Natural killer cell (primary cell): ENCODE data around the gene FBXO42. TPM values are rescaled to one million over a fixed set of nuclear protein-coding genes. Genes with fewer than 3 reads are reported as not detected.
"Not testable (repeated sequence)": the region's sequence is repeated elsewhere in the genome, so short reads cannot be mapped to it uniquely, and the experiment has no call there.

ENCODE experiments used
- ATAC-seq, 3 donors: fragments of 150-1000 bp in 2 of 3; fragments of 200-7000 bp in 1 of 3; cut with Tn5 transposase; 1 replicate in 1 of 3; 2 replicates in 2 of 3; pipeline ENCODE4 v1.10.0; 2021; ENCODE audit warnings: mild to moderate bottlenecking in 2 of 3, moderate library complexity in 2 of 3
- DNase-seq, 2 donors: peaks; one replicate each; pipeline versions ENCODE4 v3.0.0 to v3.0.0-alpha.2; 2013 to 2021; ENCODE audit warnings: mixed read lengths in 1 of 2
- H3K27ac ChIP-seq: one replicate; pipeline ENCODE4 v1.5.1; 2013; ENCODE audit warnings: mild to moderate bottlenecking, low read length
- H3K27me3 ChIP-seq: one replicate; pipeline ENCODE4 v1.6.1; 2013; ENCODE audit warnings: low read length; ENCODE audit not compliant: control insufficient read depth, insufficient read depth
- H3K36me3 ChIP-seq: one replicate; pipeline ENCODE4 v1.6.1; 2013; ENCODE audit warnings: low read length; ENCODE audit not compliant: control insufficient read depth, insufficient read depth
- H3K4me1 ChIP-seq: one replicate; pipeline ENCODE4 v1.6.1; 2013; ENCODE audit warnings: low read length; ENCODE audit not compliant: control insufficient read depth, insufficient read depth
- H3K4me3 ChIP-seq: one replicate; pipeline ENCODE4 v1.5.1; 2013; ENCODE audit warnings: low read length
- H3K9me3 ChIP-seq: one replicate; pipeline ENCODE4 v1.6.1; 2013; ENCODE audit warnings: low read length; ENCODE audit not compliant: control insufficient read depth, insufficient read depth
- H3K27ac Mint-ChIP-seq, 2 donors: one replicate each; pipeline ENCODE4 v1.8.0; 2022; ENCODE audit warnings: mild to moderate bottlenecking in 2 of 2, mixed read lengths in 2 of 2, moderate library complexity in 1 of 2
- H3K27me3 Mint-ChIP-seq, 2 donors: one replicate each; pipeline ENCODE4 v1.8.0; 2022; ENCODE audit warnings: low read depth in 2 of 2, mixed read lengths in 2 of 2
- H3K36me3 Mint-ChIP-seq: one replicate; pipeline ENCODE4 v1.8.0; 2022; ENCODE audit warnings: mixed read lengths
- H3K4me1 Mint-ChIP-seq, 2 donors: one replicate each; pipeline ENCODE4 v1.8.0; 2022; ENCODE audit warnings: mixed read lengths in 2 of 2
- H3K4me3 Mint-ChIP-seq: one replicate; pipeline ENCODE4 v1.8.0; 2022; ENCODE audit warnings: mild to moderate bottlenecking, moderate library complexity, mixed read lengths
- H3K9me3 Mint-ChIP-seq, 2 donors: one replicate each; pipeline ENCODE4 v1.8.0; 2022; ENCODE audit warnings: mixed read lengths in 2 of 2
- CTCF ChIP-seq: fragments of 200-600 bp; IDR thresholded peaks from one replicate; pipeline ENCODE4 v1.8.0; 2022; ENCODE audit warnings: antibody characterized with exemption
- WGBS: methylation state at CpG from one replicate; pipeline ENCODE4 v1.1.7; 2013; ENCODE audit warnings: missing lambda C conversion rate; ENCODE audit not compliant: insufficient coverage; 5-methylcytosine and 5-hydroxymethylcytosine counted together
- intact Hi-C: fragments of 100-400 bp; cut with micrococcal nuclease; formaldehyde crosslinking; loops from one replicate; pipeline ENCODE4 v1.14.2; 2022
- total RNA-seq, 4 donors: library from RNA; stranded (reverse); fragments of 120-200 nt in 1 of 4; gene quantifications; one replicate each; pipeline versions ENCODE4 v1.2.3 to v1.2.4, GENCODE V29; 2013 to 2022

Gene FBXO42
- total RNA-seq, 3 donors from 2014 or later (not counting 1 experiment from before 2014, with no cell fraction given) = 19.5 to 24.5 (median 24.1) TPM

GRCh38 chr1:16367258-16367967, 15.1 kb upstream of the FBXO42 start:
- intact Hi-C loops = loop anchor here (1.0 to 10.0 kb wide), 5 partner anchors 15 to 533 kb away; partner anchors contain the start of genes FBXO42, NECAP2 and RNU1-2
- no peaks in the 10 kb centered on the region for H3K9me3 Mint-ChIP-seq
- peak; percentile 85 to 92 for DNase-seq
- ATAC-seq = peak; percentile 66 to 84 (median 70)
- Histone ChIP-seq H3K4me3 (peak overlapping the region; percentile 90), H3K9me3 (no peaks in the 10 kb centered on the region), H3K27ac (peak overlapping the region; percentile 98), H3K36me3 (no peaks in the 10 kb centered on the region), H3K4me1 (peaks cover 16% of the 10 kb centered on the region), H3K27me3 (no peaks in the 10 kb centered on the region)
- peaks cover 28 to 29% of the 10 kb centered on the region in 2 donors for H3K4me1 Mint-ChIP-seq
- peak overlapping the region; percentile 96 for H3K4me3 Mint-ChIP-seq
- H3K27ac Mint-ChIP-seq = peak overlapping the region; percentile 98 to 99
- no peaks in the 10 kb centered on the region for H3K27me3 Mint-ChIP-seq
- no peaks in the 10 kb centered on the region for H3K36me3 Mint-ChIP-seq
- WGBS = 0% methylated on average over 47 of the region's 47 CpGs
- TF ChIP-seq CTCF = no peak

GRCh38 chr1:16366722-16367257, 14.5 kb upstream of the FBXO42 start, which contains the start of gene SZRD1:
SZRD1 (plus strand) TSS chr1:16367242; CDS start chr1:16367258, 16 bp downstream.
- H3K4me1 ChIP-seq = peaks cover 10% of the 10 kb centered on the region
- Mint-ChIP-seq H3K4me1 (peaks cover 21 to 23% of the 10 kb centered on the region in 2 donors), H3K36me3 (no peaks in the 10 kb centered on the region), H3K9me3 (no peaks in the 10 kb centered on the region), H3K4me3 (peak within 1 kb of the TSS; percentile 96), H3K27me3 (no peaks in the 10 kb centered on the region), H3K27ac (peak within 1 kb of the TSS; percentile 98 to 99)
- ATAC-seq (peak; percentile 83 to 95 (median 85)), DNase-seq (peak; percentile 89 to 99)
- no peaks in the 10 kb centered on the region for H3K27me3 ChIP-seq
- H3K27ac ChIP-seq = peak within 1 kb of the TSS; percentile 98
- WGBS = under 1% methylated on average over 23 of the region's 24 CpGs
- no peak for TF ChIP-seq CTCF
- H3K4me3 ChIP-seq = peak within 1 kb of the TSS; percentile 90
- no peaks in the 10 kb centered on the region for H3K36me3 ChIP-seq
- intact Hi-C loops = loop anchor here (1.0 to 10.0 kb wide), 5 partner anchors 14 to 532 kb away; partner anchors contain the start of genes FBXO42, NECAP2 and RNU1-2
- H3K9me3 ChIP-seq = no peaks in the 10 kb centered on the region

- H3K27ac ChIP-seq, H3K4me3 Mint-ChIP-seq, H3K9me3 ChIP-seq, H3K9me3 Mint-ChIP-seq, H3K27me3 ChIP-seq, H3K36me3 Mint-ChIP-seq, ATAC-seq, H3K27me3 Mint-ChIP-seq, H3K27ac Mint-ChIP-seq, H3K36me3 ChIP-seq, H3K4me1 ChIP-seq, DNase-seq, H3K4me3 ChIP-seq: not testable (repeated sequence)
- peaks cover 18% of the 10 kb centered on the region in 2 donors for H3K4me1 Mint-ChIP-seq
- 71% methylated on average over 2 of the region's 3 CpGs for WGBS
- intact Hi-C loops = loop anchor here (5.0 to 10.0 kb wide), 2 partner anchors 530 to 532 kb away; partner anchors contain the start of gene RNU1-2
Observed at GRCh38 chr1:16365146-16365498, 12.8 kb upstream of the FBXO42 start.

GRCh38 chr1:16356867-16357266, 4.6 kb upstream of the FBXO42 start:
- H3K4me3 Mint-ChIP-seq = no peak overlapping the region

More at GRCh38 chr1:16356867-16357266, 4.6 kb upstream of the FBXO42 start:
- intact Hi-C loops = no loop called here
- no peak for DNase-seq
- Histone ChIP-seq H3K27ac (no peak overlapping the region), H3K36me3 (no peaks in the 10 kb centered on the region), H3K27me3 (no peaks in the 10 kb centered on the region), H3K4me1 (peaks cover 11% of the 10 kb centered on the region), H3K9me3 (no peaks in the 10 kb centered on the region), H3K4me3 (no peak overlapping the region)
- ATAC-seq = no peak
- no peak for TF ChIP-seq CTCF
- Mint-ChIP-seq H3K4me1 (peaks cover 9 to 16% of the 10 kb centered on the region in 2 donors), H3K36me3 (no peaks in the 10 kb centered on the region), H3K27ac (no peak overlapping the region), H3K9me3 (no peaks in the 10 kb centered on the region), H3K27me3 (no peaks in the 10 kb centered on the region)
- 90% methylated on average over 1 of the region's 3 CpGs for WGBS
